Stimulated activated naive CD8-positive, alpha-beta T cell treated with anti-CD3 and anti-CD28 coated beads, Interleukin-15, Interleukin-2, amounts not matched to agents 100 ng/mL and 50 ng/mL, for 24 hours (primary cell): ENCODE measurements around the gene ACTL10.
"Not testable (repeated sequence)": the region's sequence is repeated elsewhere in the genome, so short reads cannot be mapped to it uniquely, and the experiment has no call there.

Source experiments
- H3K27ac Mint-ChIP-seq: one replicate; pipeline ENCODE4 v1.8.0; 2021; ENCODE audit warnings: mild to moderate bottlenecking, mixed read lengths
- H3K27me3 Mint-ChIP-seq: one replicate; pipeline ENCODE4 v1.8.0; 2021; ENCODE audit warnings: mixed read lengths
- H3K36me3 Mint-ChIP-seq: one replicate; pipeline ENCODE4 v1.8.0; 2021; ENCODE audit warnings: low read depth, mixed read lengths
- H3K4me1 Mint-ChIP-seq: one replicate; pipeline ENCODE4 v1.8.0; 2021; ENCODE audit warnings: low read depth, mixed read lengths
- H3K4me3 Mint-ChIP-seq: one replicate; pipeline ENCODE4 v1.8.0; 2021; ENCODE audit warnings: mild to moderate bottlenecking, mixed read lengths
- H3K9me3 Mint-ChIP-seq: one replicate; pipeline ENCODE4 v1.8.0; 2021; ENCODE audit warnings: mixed read lengths

Gene ACTL10

DNA sequence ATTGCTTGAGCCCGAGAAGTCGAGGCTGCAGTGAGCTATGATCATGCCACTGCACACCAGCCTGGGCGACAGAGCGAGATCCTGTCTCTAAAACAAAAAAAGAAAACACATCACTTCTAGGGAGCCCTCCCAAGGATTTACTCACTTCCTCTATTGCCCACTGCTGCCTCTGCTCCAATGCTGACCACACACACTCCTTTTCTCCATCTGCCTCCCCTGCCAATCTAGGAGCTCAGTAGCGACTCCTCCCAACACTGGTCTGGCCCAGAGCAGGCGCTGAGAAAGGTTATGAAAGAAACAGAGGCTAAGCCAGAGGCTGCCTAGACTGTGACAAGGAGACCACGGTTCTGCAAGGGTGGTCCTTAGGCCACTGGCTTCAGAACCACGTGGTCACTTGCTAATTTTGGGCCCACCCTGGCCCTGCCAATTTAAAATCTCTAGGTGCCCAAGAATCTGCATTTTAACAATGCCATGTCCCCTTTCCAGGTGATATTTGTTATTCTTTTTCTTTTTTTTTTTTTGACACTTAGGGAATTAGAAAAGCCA is 20.7 kb downstream of the ACTL10 start:
- Mint-ChIP-seq H3K4me3 (no peak overlapping the region), H3K36me3 (peaks cover 10% of the 10 kb centered on the region), H3K27ac (no peak overlapping the region), H3K4me1 (peaks cover 70% of the 10 kb centered on the region), H3K9me3 (no peaks in the 10 kb centered on the region), H3K27me3 (no peaks in the 10 kb centered on the region)

DNA sequence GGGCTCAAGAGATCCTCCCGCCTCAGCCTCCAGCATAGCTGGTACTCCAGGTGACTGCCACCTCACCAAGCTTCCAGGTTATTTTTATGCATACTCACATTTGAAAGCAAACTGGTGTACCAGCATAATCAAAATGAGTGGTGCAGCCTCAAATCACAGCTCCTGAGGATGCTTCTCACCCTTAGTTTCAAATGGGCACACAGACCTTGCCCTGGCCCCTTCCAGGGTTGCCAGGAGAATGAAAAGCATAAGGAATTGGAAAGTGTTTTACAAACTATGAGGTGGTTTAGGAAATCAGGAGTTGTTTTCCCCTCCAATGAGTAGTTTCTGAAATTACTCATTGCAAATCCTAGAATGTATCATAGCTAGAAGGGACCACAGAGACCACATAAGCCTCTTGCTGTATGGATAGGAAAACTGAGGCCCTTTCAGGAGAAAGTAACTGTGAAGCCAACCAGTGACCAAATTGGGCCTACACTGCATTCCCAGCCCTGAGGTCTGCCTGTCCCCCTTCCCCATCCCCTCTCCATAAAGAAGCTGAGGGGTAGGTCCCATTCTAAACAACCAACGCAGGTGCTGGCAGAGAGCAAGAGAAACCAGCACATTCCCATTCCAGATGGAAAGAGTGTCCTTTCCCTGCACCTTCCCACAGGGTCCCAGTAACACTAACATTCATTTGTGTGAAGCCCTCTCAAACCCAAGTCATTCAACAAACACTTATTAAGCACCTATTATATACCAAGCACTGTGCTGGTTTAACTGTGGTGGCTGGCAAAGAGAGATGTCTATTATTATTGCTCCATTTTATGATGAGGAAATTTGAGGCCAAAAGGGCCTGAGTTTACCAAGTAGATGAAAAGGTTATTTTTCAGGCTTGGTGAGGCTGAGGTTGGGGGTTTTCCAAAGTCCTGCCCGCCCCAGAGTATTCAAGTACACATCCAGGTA is 21.5 kb downstream of the ACTL10 start:
- Mint-ChIP-seq H3K4me3 (peak overlapping the region; percentile 49), H3K27ac (peak overlapping the region; percentile 72), H3K9me3 (no peaks in the 10 kb centered on the region), H3K27me3 (no peaks in the 10 kb centered on the region), H3K4me1 (peaks cover 64% of the 10 kb centered on the region), H3K36me3 (peaks cover 10% of the 10 kb centered on the region)

DNA sequence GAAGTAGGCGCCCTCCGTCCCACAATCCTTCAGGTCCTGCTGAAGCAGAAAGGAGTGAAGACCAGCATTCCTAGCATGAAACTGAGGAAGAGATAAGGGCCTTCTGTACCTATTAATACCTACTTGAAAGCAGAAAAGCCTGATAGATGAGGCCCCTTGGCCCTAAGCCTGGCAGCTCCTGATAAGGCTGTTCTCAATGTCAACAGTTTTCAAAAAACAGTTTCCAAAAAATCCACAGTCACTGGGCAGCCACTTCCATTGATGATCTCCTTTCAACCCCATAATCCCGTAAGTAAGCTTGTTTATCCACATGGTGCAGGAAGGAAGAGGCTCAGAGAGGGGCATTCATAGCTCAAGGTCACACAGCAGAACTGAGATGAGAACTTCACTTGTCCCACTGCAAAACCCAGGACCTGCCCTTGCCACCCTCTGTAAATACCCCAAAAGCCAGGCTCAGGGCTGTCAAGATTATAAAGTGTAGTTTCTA is 22.2 kb downstream of the ACTL10 start:
- no peak overlapping the region for H3K4me3 Mint-ChIP-seq

DNA sequence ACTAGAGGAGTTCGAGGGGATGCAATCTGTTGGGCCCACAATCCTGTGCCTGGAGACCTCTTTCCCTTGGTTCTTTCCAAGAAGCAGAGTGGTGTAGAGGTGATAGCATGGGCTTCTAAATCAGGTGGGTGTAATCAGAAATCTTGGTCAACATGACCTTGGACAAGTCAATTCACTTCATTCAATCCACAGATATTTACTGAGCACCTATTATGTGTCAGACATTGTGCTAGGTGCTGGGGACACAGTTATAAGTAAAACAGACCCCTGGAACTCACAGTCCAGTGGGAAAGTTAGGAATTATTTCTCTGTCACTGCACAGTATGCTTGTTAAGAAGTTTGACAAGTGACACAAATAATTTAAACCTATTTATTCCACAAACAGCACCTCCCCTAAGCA is 22.8 kb downstream of the ACTL10 start:
- H3K27ac Mint-ChIP-seq: peak overlapping the region; percentile 79
- no peaks in the 10 kb centered on the region for H3K27me3 Mint-ChIP-seq
- H3K4me1 Mint-ChIP-seq: peaks cover 57% of the 10 kb centered on the region
- H3K4me3 Mint-ChIP-seq: peak overlapping the region; percentile 75
- H3K36me3 Mint-ChIP-seq: peaks cover 10% of the 10 kb centered on the region
- H3K9me3 Mint-ChIP-seq: no peaks in the 10 kb centered on the region

More for the DNA sequence above, 22.2 kb downstream of the ACTL10 start:
- Mint-ChIP-seq H3K4me1 (peaks cover 62% of the 10 kb centered on the region), H3K9me3 (no peaks in the 10 kb centered on the region), H3K27ac (peak overlapping the region; percentile 52), H3K27me3 (no peaks in the 10 kb centered on the region), H3K36me3 (peaks cover 10% of the 10 kb centered on the region)

DNA sequence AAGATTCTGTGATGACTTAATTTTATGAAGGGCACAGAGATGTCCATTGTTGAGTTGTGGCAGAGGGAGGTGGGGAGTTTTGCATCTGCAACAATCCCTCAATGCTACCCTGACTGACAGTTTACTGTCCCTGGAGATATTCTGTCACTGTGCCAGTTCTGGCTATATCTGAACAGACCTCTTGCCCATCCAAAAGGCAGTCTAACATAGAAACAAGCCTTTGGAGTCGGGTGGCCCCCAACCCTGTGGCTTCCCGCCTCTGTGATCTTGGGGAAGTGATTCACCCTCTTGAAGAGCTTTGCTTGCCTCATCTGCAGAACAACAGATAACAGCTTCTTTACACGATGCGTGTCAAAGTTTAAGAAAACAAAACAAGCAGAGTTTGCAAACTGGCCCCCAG is 23.2 kb downstream of the ACTL10 start:
- peak overlapping the region; percentile 75 for H3K4me3 Mint-ChIP-seq
- H3K4me1 Mint-ChIP-seq: peaks cover 52% of the 10 kb centered on the region
- H3K36me3 Mint-ChIP-seq: peaks cover 5% of the 10 kb centered on the region
- H3K27ac Mint-ChIP-seq: peak overlapping the region; percentile 79
- H3K27me3 Mint-ChIP-seq: no peaks in the 10 kb centered on the region
- H3K9me3 Mint-ChIP-seq: no peaks in the 10 kb centered on the region

DNA sequence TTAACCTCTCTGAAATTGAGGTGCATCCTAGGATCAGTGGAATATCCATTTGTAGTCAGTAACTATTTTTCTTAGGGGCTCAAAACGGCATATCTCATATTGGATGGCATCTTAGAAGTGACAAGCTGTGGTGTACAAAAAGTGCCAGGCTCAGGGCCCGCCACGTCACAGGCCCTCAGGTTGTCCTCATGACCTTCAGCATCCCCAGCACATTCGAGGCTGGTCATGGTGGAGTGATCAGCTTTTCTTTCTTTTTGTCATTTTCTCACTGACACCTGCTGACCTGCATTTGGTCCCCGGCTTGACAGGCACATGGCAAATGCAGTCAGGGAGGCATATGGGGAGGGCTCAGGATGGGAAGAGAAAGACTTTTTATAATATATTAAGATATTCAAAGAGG is 26.5 kb downstream of the ACTL10 start:
- Mint-ChIP-seq H3K36me3 (no peaks in the 10 kb centered on the region), H3K9me3 (no peaks in the 10 kb centered on the region), H3K4me3 (no peak overlapping the region), H3K27ac (no peak overlapping the region), H3K4me1 (peaks cover 29% of the 10 kb centered on the region), H3K27me3 (no peaks in the 10 kb centered on the region)

GRCh38 chr20:33693741-33694638 is 27.2 kb downstream of the ACTL10 start:
- H3K36me3 Mint-ChIP-seq: no peaks in the 10 kb centered on the region
- peak overlapping the region; percentile 55 for H3K27ac Mint-ChIP-seq
- peaks cover 22% of the 10 kb centered on the region for H3K4me1 Mint-ChIP-seq
- no peak overlapping the region for H3K4me3 Mint-ChIP-seq
- H3K27me3 Mint-ChIP-seq: no peaks in the 10 kb centered on the region
- H3K9me3 Mint-ChIP-seq: no peaks in the 10 kb centered on the region

DNA sequence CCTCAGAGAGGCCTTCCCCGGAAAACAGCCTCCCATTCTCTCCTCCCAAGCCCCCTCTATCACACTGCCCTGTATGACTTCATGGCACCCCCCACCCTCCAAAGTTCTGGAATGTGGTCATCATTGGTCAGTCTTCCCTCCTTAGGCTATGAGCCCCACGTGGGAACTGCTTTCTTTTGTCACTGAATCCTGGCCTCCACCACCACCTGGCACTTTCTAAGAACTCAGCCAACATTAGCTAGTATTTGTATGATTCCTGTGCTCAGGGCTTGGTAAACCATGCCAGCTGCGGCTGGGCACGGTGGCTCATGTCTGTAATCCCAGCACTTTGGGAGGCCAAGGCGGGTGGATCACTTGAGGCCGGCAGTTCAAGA is 27.9 kb downstream of the ACTL10 start:
- Mint-ChIP-seq H3K4me1 (peaks cover 15% of the 10 kb centered on the region), H3K4me3 (no peak overlapping the region), H3K27me3 (no peaks in the 10 kb centered on the region), H3K9me3 (no peaks in the 10 kb centered on the region), H3K36me3 (no peaks in the 10 kb centered on the region), H3K27ac (peak overlapping the region; percentile 55)

DNA sequence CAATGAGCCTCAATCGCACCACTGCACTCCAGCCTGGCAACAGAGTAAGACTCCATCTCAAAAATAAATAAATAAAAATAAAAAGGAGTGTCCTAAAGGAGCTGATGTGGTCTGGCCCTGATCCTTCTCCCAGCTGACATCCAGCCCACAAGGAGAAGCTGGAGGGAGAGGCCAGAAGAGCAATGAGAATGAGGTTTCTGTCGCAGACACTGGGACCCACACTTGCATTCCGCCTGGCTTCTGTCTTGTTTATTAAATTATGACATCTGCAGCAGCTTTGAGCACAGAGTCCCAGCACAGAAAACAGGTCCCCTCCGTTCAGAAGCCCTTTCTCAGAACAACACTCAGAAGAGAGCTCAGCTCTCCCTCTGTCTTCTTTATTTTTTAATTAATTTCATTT is 29.7 kb downstream of the ACTL10 start:
- Mint-ChIP-seq H3K27me3 (no peaks in the 10 kb centered on the region), H3K9me3 (no peaks in the 10 kb centered on the region), H3K4me1 (no peaks in the 10 kb centered on the region), H3K4me3 (no peak overlapping the region), H3K36me3 (no peaks in the 10 kb centered on the region), H3K27ac (no peak overlapping the region)

DNA sequence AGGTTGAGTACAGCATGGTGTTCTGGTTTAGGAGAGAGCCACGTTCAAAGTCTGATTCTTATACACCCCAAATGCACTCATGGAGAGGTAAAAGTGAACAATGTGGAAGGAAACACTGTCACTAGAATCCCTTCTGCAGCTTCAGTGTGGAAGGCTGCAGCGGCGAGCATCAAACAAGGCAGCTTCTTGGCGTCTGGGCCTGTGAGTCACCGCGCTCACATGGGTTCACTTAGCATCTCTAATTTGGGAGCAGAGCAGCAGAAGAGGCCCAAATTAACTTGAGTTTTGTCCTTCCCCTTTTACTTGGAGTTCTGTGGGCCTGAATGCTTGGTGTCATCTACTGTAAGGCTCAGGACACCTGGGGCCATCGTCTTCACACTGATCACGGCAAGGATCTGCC is 30.4 kb downstream of the ACTL10 start:
- Mint-ChIP-seq H3K4me1 (no peaks in the 10 kb centered on the region), H3K27me3 (no peaks in the 10 kb centered on the region), H3K9me3 (no peaks in the 10 kb centered on the region), H3K27ac (no peak overlapping the region), H3K36me3 (no peaks in the 10 kb centered on the region), H3K4me3 (no peak overlapping the region)

DNA sequence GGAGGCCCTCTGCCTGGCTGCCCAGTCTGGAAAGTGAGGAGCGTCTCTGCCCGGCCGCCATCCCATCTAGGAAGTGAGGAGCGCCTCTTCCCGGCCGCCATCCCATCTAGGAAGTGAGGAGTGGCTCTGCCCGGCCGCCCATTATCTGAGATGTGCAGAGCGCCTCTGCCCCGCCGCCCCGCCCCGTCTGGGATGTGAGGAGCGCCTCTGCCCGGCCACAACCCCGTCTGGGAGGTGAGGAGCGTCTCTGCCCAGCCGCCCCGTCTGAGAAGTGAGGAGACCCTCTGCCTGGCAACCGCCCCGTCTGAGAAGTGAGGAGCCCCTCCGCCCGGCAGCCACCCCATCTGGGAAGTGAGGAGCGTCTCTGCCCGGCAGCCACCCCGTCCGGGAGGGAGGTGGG is 32.2 kb downstream of the ACTL10 start:
- not testable (repeated sequence) for H3K27me3 Mint-ChIP-seq, H3K27ac Mint-ChIP-seq, H3K36me3 Mint-ChIP-seq, H3K4me1 Mint-ChIP-seq, H3K4me3 Mint-ChIP-seq, H3K9me3 Mint-ChIP-seq

GRCh38 chr20:33700696-33701441 is 34.1 kb downstream of the ACTL10 start:
- not testable (repeated sequence) for H3K27ac Mint-ChIP-seq, H3K4me3 Mint-ChIP-seq, H3K9me3 Mint-ChIP-seq, H3K27me3 Mint-ChIP-seq, H3K4me1 Mint-ChIP-seq, H3K36me3 Mint-ChIP-seq

- Mint-ChIP-seq H3K27ac (no peak overlapping the region), H3K4me1 (no peaks in the 10 kb centered on the region), H3K9me3 (no peaks in the 10 kb centered on the region), H3K36me3 (no peaks in the 10 kb centered on the region), H3K4me3 (no peak overlapping the region), H3K27me3 (no peaks in the 10 kb centered on the region)
These were observed 35.1 kb downstream of the ACTL10 start for GRCh38 chr20:33701629-33702450.

GRCh38 chr20:33702861-33703260 is 36.1 kb downstream of the ACTL10 start:
- Mint-ChIP-seq H3K27ac (no peak overlapping the region), H3K27me3 (no peaks in the 10 kb centered on the region), H3K4me3 (no peak overlapping the region), H3K4me1 (no peaks in the 10 kb centered on the region), H3K36me3 (no peaks in the 10 kb centered on the region), H3K9me3 (no peaks in the 10 kb centered on the region)
